ENCODE measurements around the gene ECHDC1. TPM values are rescaled to one million over a fixed set of nuclear protein-coding genes. Genes with fewer than 3 reads are reported as not detected.

ECHDC1 gene
- total RNA-seq, 1 experiment from 2014 or later, result 102 TPM

DNA sequence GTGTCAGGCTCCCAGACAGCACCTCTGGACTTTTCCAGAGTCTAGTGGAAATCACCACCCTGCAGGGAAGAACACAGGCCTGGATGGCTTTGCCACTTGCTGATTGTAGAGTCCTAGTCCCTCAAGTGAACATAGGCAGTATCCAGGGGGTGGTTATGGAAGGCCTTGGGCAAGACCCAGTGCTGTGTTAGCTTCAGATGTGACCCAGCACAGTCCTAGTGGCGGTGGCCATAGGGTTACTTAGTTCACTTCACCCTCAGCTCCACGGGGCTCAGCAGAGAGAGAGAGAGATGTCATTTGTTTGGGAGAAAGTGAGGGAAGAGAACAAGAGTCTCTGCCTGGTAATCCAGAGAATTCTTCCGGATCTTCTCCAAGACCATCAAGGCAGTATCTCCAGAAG is 39.5 kb downstream of the ECHDC1 start:
- no peak for TF ChIP-seq EZH2 (IDR thresholded peaks at IDR 0.05; ENCODE audit: borderline replicate concordance, low read depth, low read length, poor library complexity, severe bottlenecking)
- TF ChIP-seq, protein P1, sequence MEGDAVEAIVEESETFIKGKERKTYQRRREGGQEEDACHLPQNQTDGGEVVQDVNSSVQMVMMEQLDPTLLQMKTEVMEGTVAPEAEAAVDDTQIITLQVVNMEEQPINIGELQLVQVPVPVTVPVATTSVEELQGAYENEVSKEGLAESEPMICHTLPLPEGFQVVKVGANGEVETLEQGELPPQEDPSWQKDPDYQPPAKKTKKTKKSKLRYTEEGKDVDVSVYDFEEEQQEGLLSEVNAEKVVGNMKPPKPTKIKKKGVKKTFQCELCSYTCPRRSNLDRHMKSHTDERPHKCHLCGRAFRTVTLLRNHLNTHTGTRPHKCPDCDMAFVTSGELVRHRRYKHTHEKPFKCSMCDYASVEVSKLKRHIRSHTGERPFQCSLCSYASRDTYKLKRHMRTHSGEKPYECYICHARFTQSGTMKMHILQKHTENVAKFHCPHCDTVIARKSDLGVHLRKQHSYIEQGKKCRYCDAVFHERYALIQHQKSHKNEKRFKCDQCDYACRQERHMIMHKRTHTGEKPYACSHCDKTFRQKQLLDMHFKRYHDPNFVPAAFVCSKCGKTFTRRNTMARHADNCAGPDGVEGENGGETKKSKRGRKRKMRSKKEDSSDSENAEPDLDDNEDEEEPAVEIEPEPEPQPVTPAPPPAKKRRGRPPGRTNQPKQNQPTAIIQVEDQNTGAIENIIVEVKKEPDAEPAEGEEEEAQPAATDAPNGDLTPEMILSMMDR (conservative IDR thresholded peaks at IDR 0.05; ENCODE audit: low read depth, low read length), result no peak
- Histone ChIP-seq H3K27ac (ENCODE audit: low read depth, low read length, poor library complexity, severe bottlenecking) (no peak overlapping the region), H3K36me3 (ENCODE audit: insufficient read depth, low read length, poor library complexity, severe bottlenecking) (peaks cover 6% of the 10 kb centered on the region), H3K27me3 (replicated peaks; ENCODE audit: insufficient read depth, low read depth, low read length, poor library complexity) (no peaks in the 10 kb centered on the region), H3K4me1 (ENCODE audit: insufficient read depth, low read length, poor library complexity, severe bottlenecking) (peaks cover 39% of the 10 kb centered on the region), H3K4me3 (ENCODE audit: low read depth, low read length, poor library complexity, severe bottlenecking) (no peak overlapping the region), H3K9me3 (ENCODE audit: low read depth, low read length, poor library complexity, severe bottlenecking) (peaks cover 6% of the 10 kb centered on the region)
- CTCF ChIA-PET, result interaction anchor here (0.6 kb wide), 1 partner anchor 117 kb away, joined by 3 read pairs; no protein-coding TSS in a partner anchor
- intact Hi-C loops (cut with micrococcal nuclease; ENCODE audit: unreplicated experiment), result loop anchor here (2.0 to 5.0 kb wide), 3 partner anchors 117 to 233 kb away; partner anchors contain the start of gene KIAA0408
- DNase-seq (ENCODE audit: low spot score), result no peak
- BruUV-seq (replicated peaks), result no TSS peak
- POLR2A ChIA-PET (ENCODE audit: low non-redundant PET), result no interaction called here

DNA sequence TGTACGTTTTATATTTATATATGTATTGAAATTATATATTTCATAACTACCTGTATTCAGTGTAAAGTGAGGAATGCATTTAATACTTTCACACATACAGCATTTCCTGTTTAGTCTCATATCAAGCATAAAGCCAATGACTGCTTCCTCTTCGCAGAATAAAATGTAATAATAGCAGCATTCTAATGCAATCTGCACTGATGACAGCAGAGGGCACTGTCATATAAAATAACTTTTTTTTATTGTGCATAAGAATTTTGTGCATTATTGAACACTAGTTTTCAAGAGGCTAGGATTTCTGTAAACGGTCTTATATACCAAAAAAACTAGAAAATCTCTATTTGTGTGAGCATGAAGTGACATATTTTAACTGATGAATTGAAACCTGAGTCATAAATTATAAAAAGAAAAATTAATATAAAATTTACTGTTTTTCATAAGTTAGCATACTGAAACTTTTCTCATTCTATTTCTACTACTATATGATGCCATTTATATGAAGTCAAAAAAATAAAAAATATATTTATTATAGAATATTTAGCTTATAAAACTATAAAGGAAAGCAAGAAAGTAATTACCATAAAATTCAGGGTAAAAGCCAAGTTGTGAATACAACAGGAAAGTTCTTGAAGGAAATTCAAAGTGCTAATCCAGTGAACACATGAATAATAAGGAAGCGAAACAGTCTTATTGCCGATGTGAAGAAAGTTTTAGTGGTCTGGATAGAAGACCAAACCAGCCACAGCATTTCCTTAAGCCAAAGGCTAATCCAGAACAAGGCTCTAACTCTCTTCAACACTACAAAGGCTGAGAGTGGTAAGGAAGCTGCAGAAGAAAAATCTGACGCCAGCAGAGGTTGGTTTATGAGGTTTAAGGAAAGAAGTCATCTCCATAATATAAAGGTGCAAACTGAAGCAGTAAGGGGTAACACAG is 40.4 kb downstream of the ECHDC1 start:
- Histone ChIP-seq H3K4me3 (ENCODE audit: low read depth, low read length, poor library complexity, severe bottlenecking) (no peak overlapping the region), H3K27ac (ENCODE audit: low read depth, low read length, poor library complexity, severe bottlenecking) (peak overlapping the region; percentile 48), H3K36me3 (ENCODE audit: insufficient read depth, low read length, poor library complexity, severe bottlenecking) (peaks cover 6% of the 10 kb centered on the region), H3K27me3 (replicated peaks; ENCODE audit: insufficient read depth, low read depth, low read length, poor library complexity) (no peaks in the 10 kb centered on the region), H3K9me3 (ENCODE audit: low read depth, low read length, poor library complexity, severe bottlenecking) (peaks cover 4% of the 10 kb centered on the region), H3K4me1 (ENCODE audit: insufficient read depth, low read length, poor library complexity, severe bottlenecking) (peaks cover 39% of the 10 kb centered on the region)
- CTCF ChIA-PET, result interaction anchor here (0.6 kb wide), 1 partner anchor 117 kb away, joined by 3 read pairs; no protein-coding TSS in a partner anchor
- peak; percentile 79 for DNase-seq (ENCODE audit: low spot score)
- POLR2A ChIA-PET (ENCODE audit: low non-redundant PET), result no interaction called here
- intact Hi-C loops (cut with micrococcal nuclease; ENCODE audit: unreplicated experiment), result loop anchor here (2.0 to 5.0 kb wide), 3 partner anchors 118 to 234 kb away; partner anchors contain the start of gene KIAA0408
- BruUV-seq (replicated peaks), result no TSS peak
- TF ChIP-seq, protein P1 (conservative IDR thresholded peaks at IDR 0.05; ENCODE audit: low read depth, low read length), result peak; percentile 82
- no peak for TF ChIP-seq EZH2 (IDR thresholded peaks at IDR 0.05; ENCODE audit: borderline replicate concordance, low read depth, low read length, poor library complexity, severe bottlenecking)

DNA sequence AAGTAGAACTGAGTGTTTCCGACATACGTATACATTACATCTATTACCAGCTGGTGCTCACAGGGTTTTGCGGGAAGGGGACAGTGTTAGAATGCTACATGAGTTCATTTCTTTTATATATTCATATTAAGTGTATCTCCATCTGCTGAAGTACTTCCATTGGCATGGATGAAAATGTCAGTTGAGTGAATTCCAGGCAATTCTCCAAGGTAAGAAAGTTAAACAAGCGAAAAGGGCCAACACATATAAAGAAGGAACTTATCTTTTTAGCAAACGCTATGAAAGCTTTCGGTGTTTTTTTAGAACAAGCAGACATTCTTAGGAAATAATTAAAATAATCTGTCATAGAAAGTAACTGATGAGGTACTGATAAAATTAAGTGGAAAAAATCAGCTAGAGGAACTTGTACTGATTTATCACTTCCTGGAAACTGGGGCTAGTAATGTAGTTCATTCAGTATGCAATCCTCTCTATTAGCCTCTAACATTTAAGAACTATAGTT is 42.2 kb downstream of the ECHDC1 start:
- no TSS peak for BruUV-seq (replicated peaks)
- intact Hi-C loops (cut with micrococcal nuclease; ENCODE audit: unreplicated experiment), result loop anchor here (5.0 kb wide), 2 partner anchors 156 to 236 kb away; partner anchors contain the start of gene KIAA0408
- DNase-seq (ENCODE audit: low spot score), result peak; percentile 45
- Histone ChIP-seq H3K4me3 (ENCODE audit: low read depth, low read length, poor library complexity, severe bottlenecking) (peak overlapping the region; percentile 11), H3K27ac (ENCODE audit: low read depth, low read length, poor library complexity, severe bottlenecking) (peak overlapping the region; percentile 49), H3K9me3 (ENCODE audit: low read depth, low read length, poor library complexity, severe bottlenecking) (no peaks in the 10 kb centered on the region), H3K27me3 (replicated peaks; ENCODE audit: insufficient read depth, low read depth, low read length, poor library complexity) (no peaks in the 10 kb centered on the region), H3K4me1 (ENCODE audit: insufficient read depth, low read length, poor library complexity, severe bottlenecking) (peaks cover 39% of the 10 kb centered on the region), H3K36me3 (ENCODE audit: insufficient read depth, low read length, poor library complexity, severe bottlenecking) (peaks cover 1% of the 10 kb centered on the region)
- ChIA-PET CTCF (interaction anchor here (2.0 kb wide), 1 partner anchor 35 kb away, joined by 4 read pairs; the partner anchor contains the start of gene RNF146), POLR2A (ENCODE audit: low non-redundant PET) (no interaction called here)
- TF ChIP-seq, protein P1 (conservative IDR thresholded peaks at IDR 0.05; ENCODE audit: low read depth, low read length), result no peak
- TF ChIP-seq EZH2 (IDR thresholded peaks at IDR 0.05; ENCODE audit: borderline replicate concordance, low read depth, low read length, poor library complexity, severe bottlenecking), result no peak
